ENCODE data around the gene ARID1B.

GRCh38 chr6:156849806-156850205 lies 72.6 kb downstream of the ARID1B start:
- TF ChIP-seq, protein P1, sequence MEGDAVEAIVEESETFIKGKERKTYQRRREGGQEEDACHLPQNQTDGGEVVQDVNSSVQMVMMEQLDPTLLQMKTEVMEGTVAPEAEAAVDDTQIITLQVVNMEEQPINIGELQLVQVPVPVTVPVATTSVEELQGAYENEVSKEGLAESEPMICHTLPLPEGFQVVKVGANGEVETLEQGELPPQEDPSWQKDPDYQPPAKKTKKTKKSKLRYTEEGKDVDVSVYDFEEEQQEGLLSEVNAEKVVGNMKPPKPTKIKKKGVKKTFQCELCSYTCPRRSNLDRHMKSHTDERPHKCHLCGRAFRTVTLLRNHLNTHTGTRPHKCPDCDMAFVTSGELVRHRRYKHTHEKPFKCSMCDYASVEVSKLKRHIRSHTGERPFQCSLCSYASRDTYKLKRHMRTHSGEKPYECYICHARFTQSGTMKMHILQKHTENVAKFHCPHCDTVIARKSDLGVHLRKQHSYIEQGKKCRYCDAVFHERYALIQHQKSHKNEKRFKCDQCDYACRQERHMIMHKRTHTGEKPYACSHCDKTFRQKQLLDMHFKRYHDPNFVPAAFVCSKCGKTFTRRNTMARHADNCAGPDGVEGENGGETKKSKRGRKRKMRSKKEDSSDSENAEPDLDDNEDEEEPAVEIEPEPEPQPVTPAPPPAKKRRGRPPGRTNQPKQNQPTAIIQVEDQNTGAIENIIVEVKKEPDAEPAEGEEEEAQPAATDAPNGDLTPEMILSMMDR (IDR thresholded peaks at IDR 0.05), result no peak
- TF ChIP-seq POLR2A (IDR thresholded peaks at IDR 0.05), result no peak
